Right lobe of liver (tissue), 6 donors: Measurements from ENCODE around the gene SSRP1. TPM values are rescaled to one million over a fixed set of nuclear protein-coding genes. Genes with fewer than 3 reads are reported as not detected.

Experiments used
- ATAC-seq, 4 donors: fragments of 200-7000 bp; cut with Tn5 transposase; one replicate each; pipeline ENCODE4 v1.9.1; 2020; ENCODE audit warnings: mild to moderate bottlenecking in 4 of 4, moderate library complexity in 4 of 4
- DNase-seq, 3 donors: peaks; one replicate each; pipeline ENCODE4 v3.0.0-alpha.2; 2020
- H3K27ac ChIP-seq, 3 donors: fragments of 200-600 bp; one replicate each; pipeline ENCODE4 v1.8.0; 2022
- H3K27me3 ChIP-seq, 2 donors: fragments of 200-600 bp; one replicate each; pipeline ENCODE4 v1.8.0; 2022
- H3K36me3 ChIP-seq, 4 donors: fragments of 200-600 bp; sonication (generic) in 1 of 4; one replicate each; pipeline versions ENCODE4 v1.5.1 to v1.8.0; 2017 to 2022; ENCODE audit warnings: control low read depth in 1 of 4
- H3K4me1 ChIP-seq, 4 donors: fragments of 200-600 bp; sonication (generic) in 1 of 4; one replicate each; pipeline versions ENCODE4 v1.5.1 to v1.8.0; 2017 to 2022; ENCODE audit warnings: control low read depth in 1 of 4
- H3K4me3 ChIP-seq, 3 donors: fragments of 200-600 bp; one replicate each; pipeline ENCODE4 v1.8.0; 2022
- H3K9me3 ChIP-seq, 4 donors: fragments of 200-600 bp; sonication (generic) in 1 of 4; one replicate each; pipeline versions ENCODE4 v1.5.1 to v1.8.0; 2017 to 2022; ENCODE audit warnings: control low read depth in 1 of 4
- CTCF ChIP-seq, 4 donors: fragments of 200-600 bp in 3 of 4; fragments of 450-650 bp in 1 of 4; IDR thresholded peaks; one replicate each; pipeline versions ENCODE4 v1.5.1 to v1.8.0; 2016 to 2022; ENCODE audit warnings: antibody characterized with exemption in 4 of 4, mild to moderate bottlenecking in 2 of 4
- POLR2A ChIP-seq: fragments of 450-650 bp; IDR thresholded peaks from one replicate; pipeline ENCODE4 v1.6.1; 2017; ENCODE audit warnings: antibody characterized with exemption, mild to moderate bottlenecking
- WGBS: methylation state at CpG from one replicate; pipeline ENCODE4 v1.1.6; 2018; ENCODE audit warnings: low coverage, low lambda C conversion rate; ENCODE audit not compliant: insufficient coverage; ENCODE audit errors: missing lambda C conversion rate; 5-methylcytosine and 5-hydroxymethylcytosine counted together
- intact Hi-C, 2 donors: fragments of 100-400 bp; cut with DNase I; formaldehyde crosslinking; loops; one replicate each; pipeline versions ENCODE4 v1.11.2 to v1.14.1; 2022
- total RNA-seq, 6 experiments: library from RNA; depleted of rRNA in 2 of 6; stranded (reverse); fragments of >200 nt in 2 of 6; fragmentation: NEBNext Ultra II Directional in 3 of 6; extraction: Animal tissue kit (Norgen Biotek cat#: 25700) in 3 of 6; gene quantifications; one replicate each; pipeline versions ENCODE4 v1.1.0 to v1.2.4, GENCODE V29; 2016 to 2023
- donor health status: DM: no; HTN: yes; CAD: no.
- donor health status: DM: no; HTN: no; CAD: no.
- donor health status: DM: no; HTN: no; CAD: no.
- donor health status: DM: no; HTN: yes; CAD: no.
- donor health status: DM: no; HTN: yes; CAD: no.

The SSRP1 gene
- total RNA-seq, 6 experiments from 2014 or later = 24.5 to 47.9 (median 29.9) TPM

- intact Hi-C loops = no loop called here
- Histone ChIP-seq H3K36me3 (peaks cover 7 to 19% (median 14%) of the 10 kb centered on the region in 4 donors), H3K4me3 (no peak overlapping the region), H3K4me1 (peaks cover 0 to 79% (median 38%) of the 10 kb centered on the region in 4 donors), H3K9me3 (no peaks in the 10 kb centered on the region), H3K27me3 (no peaks in the 10 kb centered on the region), H3K27ac (peak overlapping the region in 1 of 3 donors; percentile 89)
- DNase-seq (peak in 1 of 3 donors; percentile 49), ATAC-seq (no peak)
- 50% methylated on average over 1 of the region's 10 CpGs for WGBS
- TF ChIP-seq CTCF (IDR thresholded peaks at IDR 0.05) = no peak
- no peak for TF ChIP-seq POLR2A
Observed at GRCh38 chr11:57312511-57313021, 23.1 kb downstream of the SSRP1 start.

GRCh38 chr11:57311109-57311936 is 24.4 kb downstream of the SSRP1 start:
- intact Hi-C loops = no loop called here
- TF ChIP-seq CTCF (IDR thresholded peaks at IDR 0.05) = no peak
- TF ChIP-seq POLR2A = peak; percentile 88
- Histone ChIP-seq H3K36me3 (peaks cover 0 to 11% (median 9%) of the 10 kb centered on the region in 4 donors), H3K9me3 (no peaks in the 10 kb centered on the region), H3K27me3 (no peaks in the 10 kb centered on the region), H3K4me1 (peaks cover 0 to 79% (median 43%) of the 10 kb centered on the region in 4 donors), H3K4me3 (peak overlapping the region; percentile 42 to 77 (median 70)), H3K27ac (peak overlapping the region; percentile 69 to 89 (median 78))
- peak; percentile 95 to 98 (median 98) for DNase-seq
- peak; percentile 80 to 92 (median 85) for ATAC-seq
- 2% methylated on average over 7 of the region's 31 CpGs for WGBS

- Histone ChIP-seq H3K9me3 (no peaks in the 10 kb centered on the region), H3K4me1 (peaks cover 0 to 80% (median 43%) of the 10 kb centered on the region in 4 donors), H3K27me3 (no peaks in the 10 kb centered on the region), H3K36me3 (peaks cover 0 to 11% (median 7%) of the 10 kb centered on the region in 4 donors), H3K27ac (peak overlapping the region; percentile 69 to 89 (median 78)), H3K4me3 (peak overlapping the region; percentile 42 to 77 (median 70))
- TF ChIP-seq POLR2A (no peak), CTCF (IDR thresholded peaks at IDR 0.05) (no peak)
- WGBS = 21% methylated on average over 3 of the region's 6 CpGs
- DNase-seq (peak in 2 of 3 donors; percentile 74 to 91), ATAC-seq (peak; percentile 31 to 57 (median 42))
- intact Hi-C loops = no loop called here
Observed at GRCh38 chr11:57310630-57311086, 25.0 kb downstream of the SSRP1 start.

- 45% methylated on average over 4 of the region's 6 CpGs for WGBS
- H3K4me3 ChIP-seq = peak overlapping the region; percentile 42 to 77 (median 70)
- H3K9me3 ChIP-seq = no peaks in the 10 kb centered on the region
- peak overlapping the region; percentile 69 to 89 (median 78) for H3K27ac ChIP-seq
- ATAC-seq (no peak), DNase-seq (peak in 1 of 3 donors; percentile 57)
- peaks cover 0 to 81% (median 43%) of the 10 kb centered on the region in 4 donors for H3K4me1 ChIP-seq
- H3K27me3 ChIP-seq = no peaks in the 10 kb centered on the region
- intact Hi-C loops = no loop called here
- no peak for TF ChIP-seq CTCF (IDR thresholded peaks at IDR 0.05)
- peaks cover 0 to 11% (median 7%) of the 10 kb centered on the region in 4 donors for H3K36me3 ChIP-seq
Observed at GRCh38 chr11:57310091-57310490, 25.6 kb downstream of the SSRP1 start.
